Head of caudate nucleus (tissue), 42 donors: ENCODE measurements around the gene AP1B1.
"Not testable (repeated sequence)": the region's sequence is repeated elsewhere in the genome, so short reads cannot be mapped to it uniquely, and the experiment has no call there.

Source experiments
- DNase-seq, 42 donors: peaks; one replicate each; pipeline versions ENCODE4 v3.0.0 to v3.0.0-alpha.2; 2020 to 2021; ENCODE audit warnings: mixed read lengths in 7 of 42
- intact Hi-C: fragments of 100-400 bp; cut with DNase I; formaldehyde crosslinking; loops from one replicate; pipeline ENCODE4 v1.15.0; 2022

Gene AP1B1

GRCh38 chr22:29359469-29359868 lies 28.9 kb downstream of the AP1B1 start:
- DNase-seq, result peak in 37 of 42 donors; percentile 33 to 82 (median 61)
- intact Hi-C loops, result no loop called here

GRCh38 chr22:29357193-29357890 lies 31.0 kb downstream of the AP1B1 start:
- intact Hi-C loops, DNase-seq: not testable (repeated sequence)

GRCh38 chr22:29353860-29354259 lies 34.5 kb downstream of the AP1B1 start:
- intact Hi-C loops, result no loop called here
- DNase-seq, result peak in 7 of 42 donors; percentile 31 to 71 (median 50)

- intact Hi-C loops, result no loop called here
- no peak for DNase-seq
These were observed 35.1 kb downstream of the AP1B1 start for GRCh38 chr22:29353286-29353685.

GRCh38 chr22:29352778-29353177 lies 35.6 kb downstream of the AP1B1 start:
- intact Hi-C loops, result no loop called here

GRCh38 chr22:29351891-29352290 lies 36.5 kb downstream of the AP1B1 start:
- intact Hi-C loops, result no loop called here
- DNase-seq, result no peak

More at GRCh38 chr22:29352778-29353177, 35.6 kb downstream of the AP1B1 start:
- DNase-seq, result peak in 29 of 42 donors; percentile 33 to 86 (median 66)

GRCh38 chr22:29351042-29351441 lies 37.3 kb downstream of the AP1B1 start:
- intact Hi-C loops, result no loop called here
- DNase-seq, result no peak

- DNase-seq, result no peak
- intact Hi-C loops, result loop anchor here (5.0 kb wide), 1 partner anchor 37 kb away; no protein-coding TSS in a partner anchor
These were observed 39.4 kb downstream of the AP1B1 start for GRCh38 chr22:29348956-29349355.

- intact Hi-C loops, result loop anchor here (5.0 kb wide), 1 partner anchor 36 kb away; no protein-coding TSS in a partner anchor
- DNase-seq, result no peak
These were observed 40.3 kb downstream of the AP1B1 start for GRCh38 chr22:29348041-29348440.

GRCh38 chr22:29346659-29347058 lies 41.7 kb downstream of the AP1B1 start:
- intact Hi-C loops, result loop anchor here (5.0 kb wide), 1 partner anchor 34 kb away; no protein-coding TSS in a partner anchor
- DNase-seq, result peak in 29 of 42 donors; percentile 29 to 83 (median 60)

- intact Hi-C loops, result loop anchor here (5.0 kb wide), 1 partner anchor 34 kb away; no protein-coding TSS in a partner anchor
These were observed 42.4 kb downstream of the AP1B1 start for GRCh38 chr22:29345932-29346331.

GRCh38 chr22:29344889-29345288 lies 43.5 kb downstream of the AP1B1 start:
- not testable (repeated sequence) for DNase-seq
- intact Hi-C loops, result loop anchor here (5.0 kb wide), 1 partner anchor 33 kb away; no protein-coding TSS in a partner anchor

More at GRCh38 chr22:29345932-29346331, 42.4 kb downstream of the AP1B1 start:
- peak in 2 of 42 donors; percentile 37 to 54 for DNase-seq

- peak in 22 of 42 donors; percentile 26 to 83 (median 58) for DNase-seq
These were observed 44.2 kb downstream of the AP1B1 start for GRCh38 chr22:29344137-29344536.

GRCh38 chr22:29343313-29343805 lies 45.0 kb downstream of the AP1B1 start:
- peak in 38 of 42 donors; percentile 30 to 79 (median 61) for DNase-seq
- intact Hi-C loops, result no loop called here

More at GRCh38 chr22:29344137-29344536, 44.2 kb downstream of the AP1B1 start:
- intact Hi-C loops, result no loop called here

- DNase-seq, result no peak
- intact Hi-C loops, result no loop called here
These were observed 45.6 kb downstream of the AP1B1 start for GRCh38 chr22:29342577-29343312.

- intact Hi-C loops, result no loop called here
- no peak for DNase-seq
These were observed 46.2 kb downstream of the AP1B1 start for GRCh38 chr22:29342177-29342576.

GRCh38 chr22:29341849-29342127 lies 46.6 kb downstream of the AP1B1 start:
- no peak for DNase-seq
- intact Hi-C loops, result no loop called here

- intact Hi-C loops, result no loop called here
- DNase-seq, result no peak
These were observed 47.1 kb downstream of the AP1B1 start for GRCh38 chr22:29341056-29341848.

- intact Hi-C loops, result no loop called here
- DNase-seq, result no peak
These were observed 47.8 kb downstream of the AP1B1 start for GRCh38 chr22:29340566-29340965.
